HCT116 (cell line): Measurements from ENCODE around the gene UBAP2.
"Not testable (repeated sequence)": the region's sequence is repeated elsewhere in the genome, so short reads cannot be mapped to it uniquely, and the experiment has no call there.

ENCODE experiments used
- CEBPB ChIP-seq: IDR thresholded peaks from 2 replicates; pipeline ENCODE4 v1.6.1; 2012; ENCODE audit warnings: low read depth
- EZH2 ChIP-seq: fragments of 200-600 bp; sonication (generic); IDR thresholded peaks from 2 replicates; pipeline ENCODE4 v1.6.1; 2017; ENCODE audit warnings: antibody characterized with exemption, mixed run types
- POLR2AphosphoS5 ChIP-seq: IDR thresholded peaks from 2 replicates; pipeline ENCODE4 v1.6.1; 2011; ENCODE audit warnings: mild to moderate bottlenecking, low read depth, low read length, moderate library complexity

DNA sequence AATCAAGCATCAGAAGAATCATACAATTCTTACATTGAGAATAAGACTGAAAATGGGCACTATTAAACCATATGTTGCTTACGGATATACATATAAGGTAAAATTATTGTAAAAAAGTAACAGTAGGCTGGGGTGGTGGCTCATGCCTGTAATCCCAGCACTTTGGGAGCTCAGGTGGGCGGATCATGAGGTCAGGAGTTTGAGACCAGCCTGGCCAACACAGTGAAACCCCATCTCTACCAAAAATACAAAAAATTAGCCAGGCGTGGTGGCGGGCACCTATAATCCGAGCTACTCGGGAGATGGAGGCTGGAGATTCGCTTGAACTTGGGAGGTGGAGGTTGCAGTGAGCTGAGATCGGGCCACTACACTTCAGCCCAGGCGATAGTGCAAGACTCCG lies 6.6 kb downstream of the UBAP2 start:
- not testable (repeated sequence) for TF ChIP-seq EZH2, POLR2AphosphoS5, CEBPB
